Sigmoid colon (tissue), 4 donors: ENCODE data around the gene BNIP5.

Source experiments
- CTCF ChIP-seq, 4 experiments: fragments of 450-650 bp in 3 of 4; fragments of 200-600 bp in 1 of 4; IDR thresholded peaks; one replicate each; pipeline ENCODE4 v1.5.1; 2016 to 2019; ENCODE audit warnings: antibody characterized with exemption in 4 of 4, mild to moderate bottlenecking in 3 of 4, moderate library complexity in 2 of 4
- EP300 ChIP-seq, 4 donors: sonication (generic); formaldehyde crosslinking; IDR thresholded peaks; one replicate each; pipeline ENCODE4 v1.6.1; 2017; ENCODE audit warnings: antibody characterized with exemption in 4 of 4
- POLR2A ChIP-seq, 2 donors: fragments of 450-650 bp; IDR thresholded peaks; one replicate each; pipeline ENCODE4 v1.6.1; 2016; ENCODE audit warnings: antibody characterized with exemption in 2 of 2, mild to moderate bottlenecking in 2 of 2, moderate library complexity in 2 of 2
- POLR2AphosphoS5 ChIP-seq, 4 donors: sonication (generic); formaldehyde crosslinking; IDR thresholded peaks; one replicate each; pipeline ENCODE4 v1.6.1; 2017; ENCODE audit warnings: antibody characterized with exemption in 4 of 4

GRCh38 chr6:36276581-36277536 lies 59.8 kb downstream of the BNIP5 start:
- TF ChIP-seq CTCF (IDR thresholded peaks at IDR 0.05) (no peak), POLR2AphosphoS5 (IDR thresholded peaks at IDR 0.05) (no peak), POLR2A (IDR thresholded peaks at IDR 0.05) (no peak), EP300 (IDR thresholded peaks at IDR 0.05) (no peak)
